HG02623 (cell line): ENCODE results near the gene FBXL22.

Experiments used
- ATAC-seq: cut with Tn5 transposase; IDR thresholded peaks from one replicate; pipeline ENCODE4 v1.9.1; 2021; ENCODE audit warnings: moderate library complexity; ENCODE audit not compliant: unreplicated experiment

The FBXL22 gene, protein sequence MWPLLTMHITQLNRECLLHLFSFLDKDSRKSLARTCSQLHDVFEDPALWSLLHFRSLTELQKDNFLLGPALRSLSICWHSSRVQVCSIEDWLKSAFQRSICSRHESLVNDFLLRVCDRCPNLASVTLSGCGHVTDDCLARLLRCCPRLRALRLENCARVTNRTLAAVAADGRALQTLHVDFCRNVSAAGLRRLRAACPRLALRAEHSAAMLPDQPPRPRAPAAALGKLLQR

DNA sequence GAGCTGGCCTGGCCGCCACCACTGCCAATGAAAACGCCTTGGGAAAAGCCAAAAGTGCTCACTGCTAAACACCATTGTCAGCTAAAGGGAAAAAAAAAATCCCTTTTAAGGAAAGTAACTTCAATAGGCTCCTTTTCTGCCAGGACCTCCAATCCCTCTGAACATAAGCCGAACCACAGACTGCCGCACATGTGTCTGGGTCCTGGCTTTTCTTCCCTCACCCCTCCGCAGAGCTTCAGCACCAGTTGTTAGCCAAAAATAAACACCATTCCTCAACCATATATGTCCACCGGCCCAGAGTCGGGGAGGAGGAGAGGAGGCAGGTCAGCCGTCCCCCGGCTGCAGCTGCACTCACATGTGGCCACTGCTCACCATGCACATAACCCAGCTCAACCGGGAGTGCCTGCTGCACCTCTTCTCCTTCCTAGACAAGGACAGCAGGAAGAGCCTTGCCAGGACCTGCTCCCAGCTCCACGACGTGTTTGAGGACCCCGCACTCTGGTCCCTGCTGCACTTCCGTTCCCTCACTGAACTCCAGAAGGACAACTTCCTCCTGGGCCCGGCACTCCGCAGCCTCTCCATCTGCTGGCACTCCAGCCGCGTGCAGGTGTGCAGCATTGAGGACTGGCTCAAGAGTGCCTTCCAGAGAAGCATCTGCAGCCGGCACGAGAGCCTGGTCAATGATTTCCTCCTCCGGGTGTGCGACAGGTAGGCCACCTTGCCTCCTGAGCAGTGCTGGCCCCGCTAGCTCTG is at the start of gene FBXL22:
FBXL22 (plus strand) TSS at position 350 of the 753 bp plus-strand sequence; CDS start at position 356, 6 bp downstream.
- no peak for ATAC-seq

DNA sequence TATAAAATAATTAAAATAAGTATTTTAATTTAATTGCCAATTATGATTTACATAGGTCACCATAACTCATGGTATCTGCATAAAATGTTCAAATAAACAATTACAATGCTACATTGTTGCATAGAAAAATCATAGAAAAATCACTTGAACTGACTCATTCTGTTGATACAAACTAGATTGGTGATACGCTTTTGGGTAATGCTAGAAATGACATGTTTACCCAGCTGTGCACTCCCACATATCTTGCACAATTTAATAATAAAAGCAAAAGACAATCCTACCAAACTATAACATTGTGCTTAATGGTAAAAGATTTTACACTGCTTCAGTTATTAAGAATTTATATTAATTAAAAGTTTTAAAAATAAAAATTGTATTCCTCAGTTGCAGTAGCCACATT is 45.8 kb upstream of the FBXL22 start:
- no peak for ATAC-seq

DNA sequence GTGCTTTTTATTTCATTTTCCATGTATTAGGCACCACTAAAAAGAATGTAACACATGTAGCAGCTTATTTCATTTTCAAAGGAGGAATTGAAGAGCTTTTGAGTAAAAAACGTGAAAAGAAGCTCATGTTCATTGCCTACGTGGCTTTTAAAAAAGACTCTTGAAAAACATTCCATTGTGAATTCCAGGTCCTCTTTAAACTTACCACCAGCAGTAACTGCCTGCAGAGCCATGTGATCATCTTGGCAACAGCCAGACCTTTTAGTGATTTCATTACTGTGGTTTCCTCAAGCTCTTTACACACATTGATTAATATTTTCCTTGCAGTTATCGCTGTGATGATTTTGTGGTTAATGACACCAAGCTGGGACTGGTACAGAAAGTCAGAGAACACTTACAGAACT is 43.8 kb upstream of the FBXL22 start:
- ATAC-seq = no peak

DNA sequence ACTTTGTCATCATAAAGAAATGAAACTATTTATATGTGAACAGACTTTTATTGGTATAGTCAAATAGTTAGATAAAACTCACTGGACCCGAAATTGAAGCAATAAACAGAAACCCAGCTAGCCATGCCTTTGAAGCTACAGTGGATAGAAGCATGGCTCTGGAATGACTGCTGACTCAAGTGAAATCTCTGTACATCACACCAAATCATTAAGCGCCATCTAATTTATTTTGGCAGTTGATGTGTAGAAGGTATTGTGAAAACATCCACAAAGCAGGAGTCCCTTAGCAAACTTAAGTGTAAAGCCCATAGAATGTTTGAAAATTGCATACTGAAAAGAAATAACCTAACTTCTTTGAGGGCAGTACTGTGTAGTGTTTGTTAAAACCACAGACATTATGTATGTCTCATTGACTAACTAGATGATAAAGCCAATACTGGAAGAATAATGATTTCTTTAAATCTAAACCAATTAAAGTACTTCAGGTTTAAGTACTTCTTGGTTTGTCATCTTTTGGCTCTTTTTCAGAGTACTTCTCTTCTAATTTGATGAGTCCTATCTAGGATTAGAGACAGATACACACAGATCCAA is 42.8 kb upstream of the FBXL22 start:
- ATAC-seq = no peak

DNA sequence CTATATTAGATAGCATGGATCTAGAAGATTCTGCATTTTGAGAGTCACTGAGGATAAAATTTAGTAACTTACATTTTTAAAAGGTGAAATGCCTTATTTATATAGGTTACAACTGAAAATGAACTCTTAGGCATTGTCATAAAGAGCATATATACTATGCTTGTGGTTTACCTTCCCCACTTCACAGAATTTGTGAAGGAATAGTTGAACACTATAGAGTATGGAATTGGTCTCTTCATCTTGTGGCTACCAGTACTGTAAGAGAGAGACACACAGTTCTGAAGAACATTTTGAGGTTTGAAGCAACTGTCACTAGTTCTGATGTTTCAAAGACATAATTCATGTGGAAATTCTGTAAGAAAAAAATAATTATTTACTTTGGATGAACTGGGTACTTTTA is 41.7 kb upstream of the FBXL22 start:
- ATAC-seq = no peak

DNA sequence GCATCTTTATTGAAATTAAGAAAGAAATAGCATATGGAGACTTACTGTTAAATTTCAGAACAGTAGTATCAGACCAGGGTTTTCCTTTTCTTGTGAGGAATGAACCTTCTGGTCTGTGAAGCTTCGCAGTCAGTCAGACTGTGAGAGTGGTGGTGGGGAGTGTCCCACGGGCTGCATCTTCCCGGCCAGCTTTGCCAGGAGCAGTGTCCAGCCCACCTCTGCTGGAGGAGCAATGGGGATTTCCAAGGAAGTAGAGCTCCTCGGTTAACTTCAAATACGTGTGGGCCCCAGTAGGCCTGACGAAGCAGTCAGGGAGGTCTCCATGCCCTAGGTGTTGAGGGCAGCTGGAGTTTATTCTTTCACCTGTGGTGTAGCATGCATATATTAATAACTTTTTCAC is 40.9 kb upstream of the FBXL22 start:
- no peak for ATAC-seq

DNA sequence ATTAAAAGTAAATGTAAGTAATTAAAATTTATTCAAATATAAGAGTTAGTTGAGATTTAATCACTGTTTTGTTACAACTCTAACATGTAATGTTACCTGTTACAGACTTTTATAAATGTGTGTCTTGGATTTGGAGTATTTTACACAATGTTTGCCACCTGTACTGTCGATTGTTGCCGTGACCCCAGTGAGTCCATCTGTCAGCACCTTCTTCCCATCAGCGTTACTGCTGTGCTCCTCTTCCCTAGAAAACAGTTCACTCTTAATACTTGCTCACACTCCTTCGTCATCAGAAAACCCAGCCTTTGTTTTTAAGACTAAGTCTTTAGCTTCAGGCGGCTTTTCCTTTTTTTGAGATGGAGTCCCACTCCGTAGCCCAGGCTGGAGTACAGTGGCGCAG is 40.5 kb upstream of the FBXL22 start:
- ATAC-seq = no peak

DNA sequence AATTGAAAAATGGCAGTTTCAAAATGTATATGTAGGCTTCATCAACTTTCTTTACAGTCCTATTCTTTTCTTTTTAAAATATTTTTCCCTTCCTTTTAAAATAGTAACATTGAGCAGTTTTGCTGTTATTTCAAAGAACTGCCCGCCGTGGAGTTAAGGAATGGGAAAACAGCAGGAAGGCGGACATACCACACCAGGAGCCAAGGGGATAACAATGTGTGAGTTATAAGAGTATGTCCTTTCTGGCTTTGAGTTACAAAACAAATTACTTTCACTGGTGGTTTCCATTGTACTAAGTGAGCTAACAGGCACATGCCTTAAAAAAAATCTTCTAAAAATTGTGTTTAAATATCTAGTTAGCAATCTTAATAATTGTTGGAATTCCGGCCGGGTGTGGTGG is 37.4 kb upstream of the FBXL22 start:
- ATAC-seq = no peak

DNA sequence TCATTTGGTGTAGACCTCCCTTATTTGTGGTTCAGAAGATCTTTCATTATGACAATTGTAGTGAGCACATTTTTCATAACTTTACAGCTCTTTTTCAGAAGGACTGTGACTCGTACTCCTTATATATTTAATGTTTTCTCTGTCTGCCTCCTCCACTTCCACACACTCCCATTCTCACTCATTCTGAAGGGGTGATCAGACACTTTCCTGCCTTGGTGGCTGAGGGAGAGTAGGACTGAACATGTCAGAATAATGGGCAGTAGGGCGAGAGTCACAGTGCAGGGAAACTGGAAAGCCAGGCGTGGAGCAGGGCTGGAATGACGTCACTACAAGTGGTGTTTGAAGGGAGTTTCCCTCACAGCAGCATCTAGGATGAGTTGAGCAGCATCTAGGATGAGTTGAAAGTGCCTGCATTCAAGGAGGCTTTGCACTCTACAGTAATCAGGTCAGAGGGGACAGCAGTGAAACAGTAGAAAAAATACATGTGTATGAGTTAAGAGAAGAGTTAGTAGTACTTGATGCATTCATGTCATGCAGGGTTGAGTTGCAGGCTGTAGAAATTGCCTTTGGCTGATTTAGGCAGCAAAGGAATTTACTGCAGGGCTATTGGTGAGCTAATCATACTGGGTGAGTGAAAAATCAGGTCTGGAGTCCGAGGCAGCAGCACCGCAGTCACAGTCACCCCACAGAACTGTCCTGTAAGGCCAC is 36.3 kb upstream of the FBXL22 start:
- no peak for ATAC-seq

DNA sequence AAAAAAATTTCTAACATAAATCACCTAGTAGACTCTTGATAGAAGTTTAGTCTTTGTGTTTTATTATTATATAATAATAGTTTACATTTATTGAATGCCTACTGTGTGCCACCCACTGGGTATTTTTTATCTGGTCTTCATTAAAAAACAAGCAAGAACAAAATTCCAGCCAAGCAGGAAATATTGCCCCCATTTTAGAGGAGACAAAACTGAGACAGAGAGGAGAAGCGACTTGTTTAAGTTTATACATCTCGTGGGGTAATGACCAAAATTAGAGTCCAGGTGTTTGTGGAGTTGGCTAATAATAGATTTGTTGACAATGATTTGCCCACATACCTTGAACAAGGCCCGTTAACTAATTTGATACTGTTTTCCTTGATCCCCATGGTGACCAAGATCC is 33.1 kb upstream of the FBXL22 start:
- ATAC-seq = no peak

DNA sequence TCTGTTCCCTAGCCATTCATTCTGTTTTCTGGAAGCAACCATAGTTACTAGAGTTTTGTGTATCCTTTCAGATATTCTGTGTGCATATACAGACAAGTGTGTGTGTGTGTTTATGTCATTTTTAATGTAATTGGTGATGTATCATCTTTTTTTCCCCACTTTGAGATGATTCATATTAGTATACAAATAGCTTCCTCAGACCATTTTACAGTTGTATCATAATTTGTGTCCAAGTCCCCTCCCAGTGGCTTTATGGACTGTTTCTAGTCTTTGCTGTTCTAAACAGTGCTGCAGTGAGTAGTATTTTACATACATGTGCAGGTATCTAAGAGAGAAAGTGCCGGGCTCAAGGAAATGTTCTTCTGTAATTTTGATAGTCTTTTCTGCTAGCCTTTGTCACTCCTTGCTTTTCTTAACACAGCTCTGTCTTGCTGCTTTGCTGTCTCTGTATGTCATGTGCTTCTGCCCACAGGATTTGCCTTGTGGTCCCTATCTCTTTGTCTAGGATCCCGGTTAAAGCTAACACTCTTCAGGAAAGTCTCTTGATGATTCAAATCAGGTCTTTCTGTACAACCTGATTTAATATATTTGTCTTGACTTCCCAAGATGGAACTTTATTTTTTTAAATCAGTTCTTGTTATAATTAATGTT is 31.5 kb upstream of the FBXL22 start:
- ATAC-seq = no peak

DNA sequence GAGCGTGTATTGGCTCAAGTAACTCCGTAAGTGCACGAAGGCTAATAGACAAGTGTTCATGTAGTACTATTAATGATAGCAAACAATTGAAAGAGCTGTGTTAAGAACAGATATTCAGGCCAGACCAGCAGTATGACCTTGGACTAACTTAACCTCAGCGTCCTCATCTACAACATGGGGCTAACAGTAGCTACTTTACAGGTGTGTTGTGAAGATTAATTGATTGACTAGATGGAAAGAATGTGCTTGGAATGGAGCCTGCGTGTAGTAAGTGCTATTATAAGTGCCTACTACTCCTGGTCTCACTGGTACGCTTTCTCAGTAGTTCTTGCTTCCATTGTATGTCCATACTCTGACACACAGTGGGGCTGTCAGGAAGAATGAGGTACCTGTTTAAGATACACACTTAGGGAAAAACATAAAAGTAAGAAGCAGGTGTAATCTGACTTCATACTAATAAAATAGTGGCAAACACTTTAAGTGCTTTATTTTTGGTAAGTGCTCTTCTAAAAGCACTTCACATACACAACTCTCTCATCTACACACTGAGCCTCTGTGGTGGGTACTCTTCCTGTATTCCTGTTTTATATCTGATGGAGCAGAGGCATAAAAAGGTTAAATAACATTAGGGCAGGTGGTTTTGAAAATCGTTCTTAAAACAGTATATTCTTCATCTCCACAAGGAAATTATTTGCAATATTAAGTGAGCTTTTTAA is 24.3 kb upstream of the FBXL22 start:
- ATAC-seq = no peak

DNA sequence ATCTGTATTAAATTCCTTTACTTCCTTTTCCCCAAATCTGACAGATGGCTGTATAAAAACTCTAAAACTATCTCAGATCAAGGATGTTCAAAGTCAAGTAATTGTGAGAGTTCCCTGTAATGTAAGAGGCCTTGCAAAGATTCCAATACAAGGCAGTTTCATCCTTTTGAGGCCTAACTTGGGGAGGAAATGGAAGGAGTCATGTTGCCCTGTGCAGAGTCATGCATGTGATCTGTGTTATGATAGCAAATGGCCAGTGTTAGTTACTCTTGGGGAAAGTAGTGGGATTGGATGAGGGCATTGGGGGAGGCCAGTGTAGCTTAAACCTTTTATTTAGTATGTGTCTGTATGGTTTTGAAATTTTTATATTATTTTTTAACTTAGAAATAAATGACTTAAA is 23.7 kb upstream of the FBXL22 start:
- no peak for ATAC-seq

DNA sequence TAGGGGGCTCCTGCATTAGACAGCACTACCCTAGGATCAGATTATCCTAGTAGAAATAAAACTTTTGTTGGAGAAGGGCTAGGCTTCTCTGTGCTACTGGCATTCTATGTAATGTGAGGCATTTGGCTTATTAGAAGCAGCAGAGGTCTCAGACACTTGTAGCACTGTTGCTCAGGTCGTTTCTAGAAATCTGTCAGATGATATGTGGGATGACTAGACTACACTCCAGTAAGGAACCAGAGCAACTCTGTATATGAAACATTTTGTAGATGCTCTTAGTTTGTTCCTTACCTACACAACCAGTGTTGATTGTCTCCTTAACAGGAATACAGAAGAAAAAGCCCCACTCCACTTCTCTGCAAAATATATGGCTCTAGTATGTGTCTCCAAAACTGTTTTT is 21.9 kb upstream of the FBXL22 start:
- ATAC-seq = no peak

DNA sequence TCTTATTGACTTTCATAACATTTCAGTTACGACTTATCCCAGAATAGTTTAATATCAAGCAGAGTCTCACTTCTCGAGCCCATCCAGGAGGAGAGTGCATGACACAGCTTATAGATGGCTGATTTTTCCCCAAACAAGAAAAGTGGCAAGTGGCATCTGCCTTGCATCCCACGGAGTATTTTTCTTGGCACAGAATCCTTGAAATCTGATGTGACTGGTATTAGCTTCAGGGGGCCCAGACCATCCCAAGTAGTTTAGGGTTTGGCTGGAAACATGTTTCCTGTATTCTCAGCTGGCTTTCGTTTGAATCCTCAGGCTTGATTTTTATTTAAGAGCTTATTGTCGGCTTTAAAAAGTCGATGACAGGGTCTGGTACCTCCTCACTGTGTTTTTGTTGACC is 20.7 kb upstream of the FBXL22 start:
- ATAC-seq = no peak

DNA sequence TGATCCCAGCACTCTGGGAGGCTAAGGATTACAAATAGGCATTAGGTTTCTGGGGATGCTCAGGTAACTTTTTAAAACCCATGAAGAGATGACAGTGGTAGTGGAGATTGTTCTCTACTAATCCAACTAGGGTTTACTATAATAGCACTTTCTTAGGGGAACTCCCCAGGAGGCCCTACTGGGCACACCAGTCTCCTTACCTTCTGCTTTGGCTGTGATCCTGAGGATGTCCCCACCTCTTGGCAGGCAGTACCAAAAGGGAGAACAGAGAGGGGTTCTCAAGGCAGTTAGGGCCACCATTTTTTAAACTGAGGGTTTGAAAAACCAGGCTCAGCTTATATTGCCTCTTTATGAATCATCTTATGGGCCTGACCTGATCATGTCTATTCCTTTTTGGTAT is 15.0 kb upstream of the FBXL22 start:
- ATAC-seq = no peak

DNA sequence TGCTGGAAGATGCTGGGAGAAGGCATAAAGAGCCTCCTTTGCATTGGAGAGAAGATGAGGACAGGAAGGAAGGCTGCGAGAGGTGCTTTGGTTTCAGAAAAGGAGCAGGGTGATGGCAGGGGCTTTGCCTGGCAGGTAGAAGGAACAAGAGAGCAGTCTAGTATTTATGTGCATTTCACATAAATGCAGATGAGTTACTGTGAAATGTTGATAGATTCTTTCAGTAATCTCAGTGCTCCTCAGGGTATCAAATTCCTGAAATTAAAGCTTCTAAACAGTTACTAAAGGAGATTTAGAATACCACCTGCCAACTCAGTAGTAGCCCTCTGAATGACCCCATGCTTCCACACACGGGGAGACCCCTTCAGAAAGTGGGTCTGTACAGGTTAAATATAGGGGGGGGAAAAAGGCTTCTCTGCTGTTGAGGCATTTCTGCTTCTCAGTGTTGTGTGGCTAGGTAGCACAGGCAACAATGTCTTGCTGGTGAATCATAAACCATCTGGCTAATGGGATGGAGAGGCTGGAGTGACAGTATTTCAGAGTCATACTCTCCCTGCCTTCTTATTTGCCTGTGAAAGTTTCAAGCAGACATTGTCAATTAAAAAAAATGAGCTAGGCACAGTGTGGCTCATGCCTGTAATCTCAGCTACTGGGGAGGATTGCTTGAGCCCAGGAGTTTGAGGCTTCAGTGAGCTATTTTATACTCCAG is 14.3 kb upstream of the FBXL22 start:
- ATAC-seq = no peak

DNA sequence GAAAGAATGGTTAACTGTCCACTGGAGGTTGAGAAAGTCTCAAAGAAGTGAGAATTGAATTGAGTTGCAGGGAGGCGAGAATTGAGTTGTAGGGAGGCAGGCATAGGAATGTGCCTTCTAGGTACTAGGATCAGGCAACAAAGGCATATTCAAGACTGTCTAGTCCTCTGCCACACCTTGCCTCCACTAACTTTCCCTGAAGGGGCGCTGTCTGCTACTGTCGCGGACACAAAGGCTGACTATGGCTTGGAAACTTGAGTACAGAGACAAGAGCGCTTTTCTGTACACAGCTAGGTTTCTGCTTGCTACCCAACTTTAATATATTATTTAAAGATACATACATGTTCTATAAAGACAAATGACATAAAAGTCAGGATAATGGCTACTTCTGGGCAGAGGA is 10.4 kb upstream of the FBXL22 start:
- no peak for ATAC-seq

DNA sequence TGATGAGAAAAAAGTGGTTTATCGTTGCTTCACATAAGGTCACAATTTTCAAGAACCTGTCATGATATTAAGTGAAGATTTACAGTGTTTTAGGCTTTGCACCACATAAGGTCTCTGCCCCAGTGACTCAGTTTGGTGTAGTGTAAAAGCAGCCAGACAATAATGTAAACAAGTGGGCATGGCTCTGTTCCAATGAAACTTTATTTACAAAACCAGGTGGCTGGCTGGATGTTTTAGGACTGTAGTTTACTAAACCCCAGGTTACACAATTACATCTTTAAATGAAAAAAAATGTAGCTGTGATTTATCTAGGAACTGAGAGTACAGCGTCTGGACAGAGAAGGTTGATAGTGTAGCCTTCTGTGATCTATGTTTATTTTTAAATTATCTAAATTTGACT is 9.7 kb upstream of the FBXL22 start:
- no peak for ATAC-seq

DNA sequence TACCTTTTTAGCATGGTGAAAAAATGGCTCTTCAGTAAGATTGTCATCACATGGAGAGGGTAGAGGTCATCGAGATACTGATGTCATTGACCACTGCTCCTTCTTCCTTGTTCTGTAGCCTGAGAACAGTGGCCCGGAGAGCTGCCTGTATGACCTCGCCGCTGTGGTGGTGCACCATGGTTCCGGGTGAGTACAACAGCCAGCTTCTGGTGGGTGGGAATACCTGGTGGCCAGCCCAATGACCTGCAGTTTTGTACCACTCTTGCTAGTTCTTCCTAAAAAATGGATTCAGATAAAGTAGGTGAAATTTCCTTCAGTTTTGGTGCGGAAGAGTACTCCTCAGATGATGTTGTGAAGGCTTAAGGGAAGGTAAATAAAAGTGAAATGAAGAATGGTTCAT is 8.4 kb upstream of the FBXL22 start:
- no peak for ATAC-seq
